Measurements from ENCODE around the gene CRIM1.
"Not testable (repeated sequence)": the region's sequence is repeated elsewhere in the genome, so short reads cannot be mapped to it uniquely, and the experiment has no call there.

Gene CRIM1, protein sequence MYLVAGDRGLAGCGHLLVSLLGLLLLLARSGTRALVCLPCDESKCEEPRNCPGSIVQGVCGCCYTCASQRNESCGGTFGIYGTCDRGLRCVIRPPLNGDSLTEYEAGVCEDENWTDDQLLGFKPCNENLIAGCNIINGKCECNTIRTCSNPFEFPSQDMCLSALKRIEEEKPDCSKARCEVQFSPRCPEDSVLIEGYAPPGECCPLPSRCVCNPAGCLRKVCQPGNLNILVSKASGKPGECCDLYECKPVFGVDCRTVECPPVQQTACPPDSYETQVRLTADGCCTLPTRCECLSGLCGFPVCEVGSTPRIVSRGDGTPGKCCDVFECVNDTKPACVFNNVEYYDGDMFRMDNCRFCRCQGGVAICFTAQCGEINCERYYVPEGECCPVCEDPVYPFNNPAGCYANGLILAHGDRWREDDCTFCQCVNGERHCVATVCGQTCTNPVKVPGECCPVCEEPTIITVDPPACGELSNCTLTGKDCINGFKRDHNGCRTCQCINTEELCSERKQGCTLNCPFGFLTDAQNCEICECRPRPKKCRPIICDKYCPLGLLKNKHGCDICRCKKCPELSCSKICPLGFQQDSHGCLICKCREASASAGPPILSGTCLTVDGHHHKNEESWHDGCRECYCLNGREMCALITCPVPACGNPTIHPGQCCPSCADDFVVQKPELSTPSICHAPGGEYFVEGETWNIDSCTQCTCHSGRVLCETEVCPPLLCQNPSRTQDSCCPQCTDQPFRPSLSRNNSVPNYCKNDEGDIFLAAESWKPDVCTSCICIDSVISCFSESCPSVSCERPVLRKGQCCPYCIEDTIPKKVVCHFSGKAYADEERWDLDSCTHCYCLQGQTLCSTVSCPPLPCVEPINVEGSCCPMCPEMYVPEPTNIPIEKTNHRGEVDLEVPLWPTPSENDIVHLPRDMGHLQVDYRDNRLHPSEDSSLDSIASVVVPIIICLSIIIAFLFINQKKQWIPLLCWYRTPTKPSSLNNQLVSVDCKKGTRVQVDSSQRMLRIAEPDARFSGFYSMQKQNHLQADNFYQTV

DNA sequence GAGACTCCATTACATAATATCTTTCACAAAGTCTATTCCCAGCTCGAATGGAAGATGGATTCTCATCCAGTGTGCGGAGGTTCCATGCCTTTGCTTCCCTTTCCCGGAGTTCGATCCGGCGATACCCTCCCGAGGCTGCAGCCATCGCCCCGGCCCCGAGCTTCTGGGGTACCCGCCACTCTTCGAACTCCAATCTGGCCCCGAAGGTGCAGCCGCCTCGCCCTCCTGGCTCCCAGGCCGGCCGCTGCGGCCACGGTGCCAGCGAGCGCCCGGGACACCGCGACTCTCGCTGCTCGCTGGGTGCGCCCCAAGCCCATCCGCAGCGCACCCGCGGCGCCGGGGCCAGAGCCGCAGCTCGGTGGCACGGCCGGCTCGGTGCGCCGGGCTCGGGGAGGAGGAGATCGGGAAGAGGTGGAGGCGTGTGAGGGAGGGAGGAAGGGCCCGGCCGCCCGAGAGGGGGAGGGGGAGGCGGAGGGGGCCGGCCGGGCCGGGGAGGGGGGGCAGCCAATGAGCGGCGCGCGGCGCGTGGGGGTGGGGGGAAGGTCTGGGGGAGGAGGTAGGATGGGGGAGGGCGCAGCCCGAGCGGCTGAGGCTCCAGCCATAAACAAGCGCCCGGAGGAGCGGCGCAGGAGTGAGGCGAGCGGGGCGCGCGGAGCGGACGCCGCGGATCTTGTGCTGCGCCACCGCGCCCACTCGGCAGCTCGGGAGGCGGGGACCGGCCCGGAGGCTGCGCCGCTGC lies at the start of gene CRIM1:
TSS of gene CRIM1 (plus strand) at position 628 of the 739 bp plus-strand sequence. CDS start 515 bp downstream, outside the sequence.
- peak; percentile 42 to 45 for DNase-seq (ENCODE audit: low read depth in 2 of 2)

DNA sequence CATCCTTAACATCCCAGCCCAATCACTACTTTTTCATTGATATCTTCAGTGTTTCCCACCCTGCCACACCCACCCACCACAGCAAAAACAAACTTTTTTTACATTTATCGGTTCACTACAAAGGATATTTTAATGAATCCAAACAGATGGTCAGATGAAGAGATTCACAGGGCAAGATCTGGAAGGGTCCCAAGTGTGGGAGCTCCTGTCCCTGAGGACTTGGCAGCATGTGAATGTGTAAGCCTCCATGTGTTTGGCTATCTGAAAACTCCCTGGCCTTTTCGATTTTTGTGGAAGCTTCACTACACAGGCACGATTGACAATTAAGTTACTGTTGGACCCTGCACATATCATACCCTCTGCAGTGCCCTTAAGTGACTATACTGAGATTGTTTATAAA lies 48.1 kb upstream of the CRIM1 start:
- DNase-seq (ENCODE audit: low read depth in 2 of 2), result no peak

GRCh38 chr2:36310444-36310843 lies 45.1 kb upstream of the CRIM1 start:
- not testable (repeated sequence) for DNase-seq (ENCODE audit: low read depth in 2 of 2)

GRCh38 chr2:36318547-36318946 lies 37.0 kb upstream of the CRIM1 start:
- DNase-seq (ENCODE audit: low read depth in 2 of 2), result no peak

DNA sequence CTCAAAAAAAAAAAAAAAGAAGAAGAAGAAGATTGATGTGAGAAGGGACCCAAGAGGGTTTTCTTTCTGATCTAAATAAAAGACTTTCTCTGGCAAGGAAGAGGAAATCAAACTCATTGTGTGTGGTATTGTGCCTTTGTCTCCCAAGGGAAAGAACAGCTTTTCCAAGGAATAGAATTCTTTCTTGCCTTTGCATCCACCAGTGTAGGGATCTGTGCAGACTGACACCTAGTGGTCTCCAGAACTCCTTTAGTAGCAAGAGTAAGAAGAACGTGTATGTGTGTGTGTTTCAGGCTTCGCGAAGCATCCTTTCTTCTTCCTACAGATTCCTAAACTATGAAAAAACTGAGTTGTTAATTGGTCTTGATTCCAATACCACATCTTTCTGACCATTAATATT lies 33.5 kb upstream of the CRIM1 start:
- no peak for DNase-seq (ENCODE audit: low read depth in 2 of 2)

DNA sequence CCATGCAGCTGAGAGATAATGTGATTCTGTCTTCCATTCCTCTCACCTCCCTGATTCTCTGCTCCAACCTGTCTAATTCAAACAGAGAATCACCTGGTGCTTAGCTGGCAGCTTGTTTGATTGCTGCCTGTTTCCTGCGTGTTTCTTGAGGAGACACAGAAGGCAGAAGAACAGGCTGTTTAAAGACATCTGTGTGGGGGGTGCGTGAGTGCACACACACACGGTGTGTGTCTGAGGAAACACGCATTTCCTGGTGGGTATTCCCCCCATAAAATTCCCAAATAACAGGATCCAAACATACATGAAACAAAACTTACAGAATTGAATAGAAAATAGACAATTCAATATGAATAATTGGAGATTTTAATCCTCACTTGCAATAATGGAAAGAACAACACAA lies 29.3 kb upstream of the CRIM1 start:
- DNase-seq (ENCODE audit: low read depth in 2 of 2), result no peak

- DNase-seq (ENCODE audit: low read depth in 2 of 2), result no peak
These were observed 26.3 kb upstream of the CRIM1 start for GRCh38 chr2:36329251-36329650.

DNA sequence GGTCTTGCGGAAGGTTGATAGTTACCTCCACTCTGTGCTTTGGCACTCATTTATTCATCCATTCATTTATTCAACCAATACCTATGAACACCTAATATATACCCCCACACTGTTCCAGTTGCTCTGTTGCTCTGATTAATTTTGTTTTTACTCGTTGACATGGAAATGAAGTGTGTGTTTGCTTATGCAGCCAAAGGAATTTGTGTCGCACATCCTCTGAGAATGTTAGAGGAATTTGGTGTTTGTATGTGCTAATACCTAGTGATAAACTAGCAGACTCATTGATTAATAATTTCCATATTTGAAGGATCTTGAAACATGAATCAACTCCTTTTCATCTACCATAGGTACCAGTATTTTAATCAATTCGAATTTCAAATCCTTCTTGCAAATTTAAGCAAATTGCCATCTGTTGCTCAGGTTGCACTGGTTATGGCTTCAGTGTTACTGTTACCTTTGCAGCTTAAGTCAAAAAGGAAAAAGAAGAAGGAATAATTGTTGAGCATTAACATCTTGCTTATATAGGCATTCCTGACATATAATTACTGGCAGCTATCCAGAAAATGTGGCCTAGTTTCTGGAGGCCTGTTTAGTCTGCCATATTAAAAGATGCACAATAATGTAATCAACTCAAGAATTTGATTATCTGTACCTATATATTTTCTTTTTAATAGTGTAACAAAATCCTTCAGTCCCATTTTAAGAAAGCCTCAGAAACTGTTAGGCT lies 25.7 kb upstream of the CRIM1 start:
- DNase-seq (ENCODE audit: low read depth in 2 of 2), result no peak

DNA sequence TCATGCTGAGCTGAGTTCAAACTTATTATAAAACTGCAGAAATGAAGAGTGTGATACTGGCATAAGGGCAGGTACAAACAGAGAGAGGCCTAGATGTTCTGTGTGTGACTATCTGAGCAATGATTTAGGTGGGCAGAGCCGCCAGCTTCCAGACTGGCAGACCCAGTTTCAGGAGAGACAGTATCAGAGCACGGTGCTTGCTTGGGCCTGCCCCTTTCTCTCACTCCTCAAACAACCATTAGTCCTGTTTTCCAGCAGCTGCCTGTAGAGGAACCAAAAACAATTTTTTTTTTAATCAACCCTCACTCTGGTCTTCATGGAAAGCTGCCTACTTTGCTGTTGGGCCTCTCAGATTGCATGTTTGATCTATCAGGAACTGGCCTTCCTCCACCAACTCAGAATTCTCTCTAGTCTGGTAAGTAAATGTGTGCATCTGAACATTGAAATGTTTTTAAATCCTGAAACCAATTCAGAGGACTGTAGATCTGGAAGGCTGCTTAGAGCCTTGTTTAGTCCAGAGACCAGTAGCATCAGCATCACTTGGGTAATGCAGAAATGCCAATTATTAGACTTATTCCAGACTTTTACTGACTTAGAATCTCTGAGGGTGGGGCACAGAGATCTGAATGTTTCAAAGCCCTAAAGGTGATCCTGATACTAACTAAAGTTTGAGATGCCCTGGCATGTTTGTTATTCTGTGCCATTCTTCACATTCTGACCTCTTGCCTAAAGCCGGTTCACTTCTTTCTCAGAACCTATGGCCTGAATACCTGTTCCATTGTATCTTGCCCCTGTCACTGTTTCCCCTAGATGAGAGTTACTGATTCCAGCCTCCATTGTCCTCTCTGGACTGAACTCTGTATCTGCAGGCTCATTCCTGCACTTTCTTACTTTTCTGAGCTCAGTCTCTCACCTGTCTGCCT lies 24.8 kb upstream of the CRIM1 start:
- DNase-seq (ENCODE audit: low read depth in 2 of 2), result no peak

DNA sequence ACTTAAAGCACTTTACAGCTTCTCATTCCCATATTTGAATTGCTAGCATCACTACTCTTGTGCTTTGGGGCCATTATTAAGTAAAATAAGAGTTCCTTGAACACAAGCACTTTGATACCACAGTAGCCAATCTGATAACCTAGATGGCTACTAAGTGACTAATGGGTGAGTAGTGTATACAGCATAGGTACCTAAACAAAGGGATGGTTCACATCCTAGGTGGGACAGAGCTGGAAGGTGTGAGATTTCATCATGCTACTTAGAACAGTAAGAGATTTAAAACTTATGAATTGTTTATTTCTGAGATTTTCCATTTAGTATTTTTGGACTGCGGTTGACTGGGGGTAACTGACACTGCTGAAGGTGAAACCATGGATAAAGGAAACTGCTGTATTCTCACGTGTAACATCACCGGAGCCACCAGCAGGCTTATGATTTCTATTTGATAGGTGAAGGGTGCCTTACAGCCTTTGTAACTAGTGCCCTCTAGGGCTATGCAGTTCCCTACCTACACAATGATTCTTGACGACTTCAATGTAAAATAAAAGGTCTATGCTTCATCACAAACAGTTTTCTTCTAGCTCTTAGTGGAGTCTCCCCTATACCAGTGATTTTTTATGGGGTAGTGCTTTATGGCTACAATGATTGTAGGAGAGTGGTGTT lies 22.1 kb upstream of the CRIM1 start:
- no peak for DNase-seq (ENCODE audit: low read depth in 2 of 2)

- no peak for DNase-seq (ENCODE audit: low read depth in 2 of 2)
These were observed 20.0 kb upstream of the CRIM1 start for GRCh38 chr2:36335597-36335996.

GRCh38 chr2:36336321-36336720 lies 19.3 kb upstream of the CRIM1 start:
- no peak for DNase-seq (ENCODE audit: low read depth in 2 of 2)

- no peak for DNase-seq (ENCODE audit: low read depth in 2 of 2)
These were observed 18.2 kb upstream of the CRIM1 start for GRCh38 chr2:36337354-36337753.

DNA sequence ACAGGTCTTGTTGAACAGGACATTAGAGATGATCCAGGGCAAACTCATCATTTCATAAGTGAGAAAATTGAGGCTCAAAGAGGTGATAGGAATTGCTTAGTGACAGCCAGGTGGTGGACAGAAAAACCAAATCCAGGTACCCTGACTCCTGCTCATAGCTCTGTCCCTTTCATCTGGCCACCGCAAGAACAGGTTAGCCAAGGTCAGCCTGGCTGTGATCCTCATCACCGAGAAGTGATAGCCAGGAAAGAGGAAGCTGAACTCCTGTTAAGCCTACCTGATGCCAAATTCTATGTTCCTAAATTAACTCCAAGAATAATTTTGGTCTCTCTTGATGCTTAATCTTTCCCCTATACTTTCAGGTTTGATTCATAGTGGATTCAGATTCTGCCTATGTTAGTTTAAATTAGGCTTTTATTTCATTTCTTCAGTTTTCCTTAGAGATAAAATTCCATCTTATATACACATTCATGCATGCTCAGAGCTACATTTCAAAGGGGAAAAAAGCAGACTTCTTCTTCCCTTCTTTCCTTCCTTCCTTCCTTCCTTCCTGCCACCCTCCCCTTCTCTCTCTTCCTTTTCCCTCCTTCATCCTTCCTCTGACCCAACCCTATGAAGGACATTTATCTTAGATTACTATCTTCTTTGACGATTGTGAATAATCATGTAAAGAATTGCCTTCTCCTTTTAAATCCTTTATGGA lies 17.3 kb upstream of the CRIM1 start:
- DNase-seq (ENCODE audit: low read depth in 2 of 2), result no peak

DNA sequence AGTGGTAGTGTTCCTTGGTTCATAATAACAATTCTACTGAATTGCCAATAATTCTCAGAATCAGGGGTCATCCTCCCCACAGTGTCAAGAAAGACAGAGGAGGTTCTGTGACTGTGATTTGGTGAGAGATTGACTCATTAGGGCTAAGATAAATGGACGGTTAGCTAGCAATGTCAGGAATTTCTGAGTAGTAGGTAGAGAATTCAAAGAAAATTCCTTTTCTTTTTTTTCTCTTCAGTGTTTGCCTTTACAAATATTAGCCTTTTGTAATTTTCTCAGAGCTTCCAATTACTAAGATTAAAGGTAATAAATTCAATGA lies 16.8 kb upstream of the CRIM1 start:
- DNase-seq (ENCODE audit: low read depth in 2 of 2), result no peak

GRCh38 chr2:36339607-36340218 lies 15.9 kb upstream of the CRIM1 start:
- no peak for DNase-seq (ENCODE audit: low read depth in 2 of 2)

DNA sequence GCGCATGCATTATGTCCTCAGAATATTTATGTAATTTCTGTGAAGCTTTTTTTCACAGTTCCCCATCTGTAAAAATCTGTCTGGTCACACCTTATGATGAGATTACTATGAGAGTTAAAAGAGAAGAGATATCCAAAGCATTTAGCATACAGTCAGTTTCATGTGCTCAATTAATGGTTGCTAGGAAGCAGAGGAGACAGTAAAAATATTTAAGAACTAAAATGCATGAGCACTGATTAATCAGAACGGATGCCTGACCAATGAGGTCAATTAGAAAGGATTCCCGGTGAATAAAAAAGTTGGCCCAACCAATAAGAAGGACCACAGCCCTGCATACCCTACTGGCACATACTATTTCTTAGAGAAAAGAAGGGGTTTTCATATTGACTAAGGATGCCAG lies 12.0 kb upstream of the CRIM1 start:
- no peak for DNase-seq (ENCODE audit: low read depth in 2 of 2)

DNA sequence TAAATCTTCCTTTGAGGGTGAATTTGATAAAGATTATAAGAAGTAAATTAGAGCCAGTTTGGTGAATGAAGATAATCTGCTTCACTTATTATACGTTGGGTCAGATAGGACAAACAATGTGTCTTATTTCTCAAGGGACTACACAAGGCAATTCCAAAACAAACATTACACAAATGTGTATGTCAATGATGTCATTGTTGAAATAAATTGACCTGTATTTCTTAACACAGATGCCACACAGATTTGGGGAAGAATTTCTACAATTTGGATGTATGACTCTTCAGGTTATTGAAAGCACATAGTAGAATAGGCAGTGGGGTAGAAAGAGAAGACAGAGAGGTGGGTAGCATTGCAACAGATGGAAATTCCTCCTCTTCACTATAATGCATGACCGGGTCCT lies 6.9 kb upstream of the CRIM1 start:
- DNase-seq (ENCODE audit: low read depth in 2 of 2), result no peak

DNA sequence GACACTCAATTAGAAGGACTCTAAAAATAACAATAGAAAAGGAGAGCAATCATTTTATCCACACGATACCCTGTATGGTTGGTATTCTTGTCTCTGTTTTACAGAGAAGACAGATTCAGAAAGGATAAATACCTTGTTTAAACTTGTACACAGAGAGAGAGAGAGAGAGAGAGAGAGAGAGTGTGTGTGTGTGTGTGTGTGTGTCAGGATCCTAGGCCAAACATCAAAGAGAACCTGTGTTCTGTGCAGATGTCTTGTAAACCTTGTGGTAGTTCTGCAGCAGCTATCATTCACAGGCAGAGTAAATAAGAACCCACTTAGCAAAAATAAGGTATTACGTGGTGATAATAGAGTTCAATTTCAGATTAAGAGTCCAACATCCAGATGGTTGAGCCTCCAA lies 4.3 kb upstream of the CRIM1 start:
- no peak for DNase-seq (ENCODE audit: low read depth in 2 of 2)
